GM18861 (cell line): ENCODE data around the gene VGF.
"Not testable (repeated sequence)": the region's sequence is repeated elsewhere in the genome, so short reads cannot be mapped to it uniquely, and the experiment has no call there.

Source experiments
- ATAC-seq: cut with Tn5 transposase; IDR thresholded peaks from one replicate; pipeline ENCODE4 v1.9.1; 2021; ENCODE audit not compliant: unreplicated experiment

The VGF gene

GRCh38 chr7:101120315-101120714, 45.1 kb downstream of the VGF start:
- ATAC-seq = no peak

- no peak for ATAC-seq
Measured at GRCh38 chr7:101119876-101120275, 45.5 kb downstream of the VGF start.

- no peak for ATAC-seq
Measured at GRCh38 chr7:101118856-101119255, 46.5 kb downstream of the VGF start.

GRCh38 chr7:101116898-101117297, 48.5 kb downstream of the VGF start:
- ATAC-seq = no peak

GRCh38 chr7:101115215-101115614, 50.2 kb downstream of the VGF start:
- no peak for ATAC-seq

- ATAC-seq = no peak
Measured at GRCh38 chr7:101114492-101114891, 50.9 kb downstream of the VGF start.

GRCh38 chr7:101113836-101114235, 51.5 kb downstream of the VGF start:
- no peak for ATAC-seq

GRCh38 chr7:101113140-101113539, 52.2 kb downstream of the VGF start:
- ATAC-seq = not testable (repeated sequence)
